Activated CD4-positive, alpha-beta memory T cell treated with anti-CD3 and anti-CD28 coated beads, Interleukin-2, amount 10 ng/mL, durations not matched to agents 7 days and 5 days (primary cell): ENCODE results near the gene FRG2. TPM values are rescaled to one million over a fixed set of nuclear protein-coding genes. Genes with fewer than 3 reads are reported as not detected.
"Not testable (repeated sequence)": the region's sequence is repeated elsewhere in the genome, so short reads cannot be mapped to it uniquely, and the experiment has no call there.

Experiments used
- CTCF ChIA-PET: fragments of 350-600 bp; sonication (Branson Sonifier 250); formaldehyde crosslinking; loops from one replicate; lab custom pipeline; 2021; ENCODE audit warnings: antibody characterized with exemption, inconsistent platforms; lab: Charles Lee
- POLR2A ChIA-PET: fragments of 350-600 bp; sonication (Branson Sonifier 250); formaldehyde crosslinking; loops from one replicate; lab custom pipeline; 2021; ENCODE audit warnings: antibody characterized with exemption; lab: Charles Lee
- DNase-seq: peaks from one replicate; pipeline ENCODE4 v3.0.0-alpha.2; 2020
- H3K27ac Mint-ChIP-seq: one replicate; pipeline ENCODE4 v1.8.0; 2021; ENCODE audit warnings: mild to moderate bottlenecking, mixed read lengths
- H3K27me3 Mint-ChIP-seq: one replicate; pipeline ENCODE4 v1.8.0; 2021; ENCODE audit warnings: mixed read lengths
- H3K36me3 Mint-ChIP-seq: one replicate; pipeline ENCODE4 v1.8.0; 2021; ENCODE audit warnings: low read depth, mixed read lengths
- H3K4me1 Mint-ChIP-seq: one replicate; pipeline ENCODE4 v1.8.0; 2021; ENCODE audit warnings: mixed read lengths
- H3K4me3 Mint-ChIP-seq: one replicate; pipeline ENCODE4 v1.8.0; 2021; ENCODE audit warnings: mild to moderate bottlenecking, mixed read lengths
- H3K9me3 Mint-ChIP-seq: one replicate; pipeline ENCODE4 v1.8.0; 2021; ENCODE audit warnings: mixed read lengths
- total RNA-seq, 2 experiments: library from RNA; stranded (reverse); gene quantifications; one replicate each; pipeline ENCODE4 v1.2.3, GENCODE V29; 2021

FRG2 gene
- total RNA-seq, 2 experiments from 2014 or later = not detected

GRCh38 chr4:189985651-189986243 is 41.3 kb downstream of the FRG2 start:
- POLR2A ChIA-PET, H3K4me3 Mint-ChIP-seq, H3K9me3 Mint-ChIP-seq, H3K27me3 Mint-ChIP-seq, DNase-seq, H3K4me1 Mint-ChIP-seq, CTCF ChIA-PET, H3K36me3 Mint-ChIP-seq, H3K27ac Mint-ChIP-seq: not testable (repeated sequence)

DNA sequence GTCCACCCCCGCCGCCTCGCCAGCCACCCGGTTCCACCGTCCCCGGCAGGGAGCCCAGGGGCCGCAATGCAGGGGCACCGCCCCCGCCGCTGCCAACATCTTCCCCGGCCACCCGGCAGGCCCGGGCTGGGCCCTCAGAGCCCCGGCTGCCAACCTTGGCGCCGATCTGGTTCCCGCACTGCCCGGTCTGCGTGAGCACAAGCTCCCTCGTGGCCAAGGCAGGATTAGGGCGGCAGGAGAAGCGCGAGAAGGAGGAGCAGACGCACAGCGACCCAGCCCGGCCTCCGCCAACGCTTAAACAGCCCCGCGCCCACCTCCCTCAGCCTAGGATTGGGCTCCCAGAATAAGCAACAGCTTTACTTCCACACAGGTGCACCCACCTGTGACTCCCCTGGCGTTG is 42.4 kb downstream of the FRG2 start:
- CTCF ChIA-PET, POLR2A ChIA-PET, H3K27ac Mint-ChIP-seq: not testable (repeated sequence)

DNA sequence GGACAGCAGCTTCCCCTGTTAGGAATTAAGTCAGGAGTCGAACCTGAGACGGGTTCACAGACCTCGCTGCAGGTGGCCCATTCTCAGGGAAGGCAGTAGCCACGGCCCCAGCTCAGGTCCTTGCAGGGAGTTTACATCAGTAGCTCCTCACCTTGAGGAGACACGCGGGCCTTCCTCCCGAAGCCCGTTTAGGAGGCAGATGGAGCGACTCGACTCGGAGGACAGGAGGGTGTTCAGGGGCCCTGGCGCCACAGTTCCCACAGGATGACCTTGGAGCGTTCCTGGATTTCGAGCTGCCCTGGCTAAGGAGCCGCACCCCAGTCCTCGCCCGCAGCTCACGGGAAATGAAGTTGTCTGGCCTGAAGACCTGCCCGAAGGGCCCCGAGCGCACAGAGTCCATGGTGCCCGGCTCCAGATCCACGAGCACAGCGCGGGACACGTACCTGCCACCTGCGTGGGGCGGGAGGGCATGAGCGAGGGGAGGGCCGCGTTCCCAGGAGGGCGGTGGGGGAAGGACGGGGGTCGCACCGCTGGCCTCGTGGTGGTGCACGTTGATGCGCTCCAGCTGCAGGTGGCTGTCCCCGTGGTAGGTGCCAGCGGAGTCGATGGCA is 43.0 kb downstream of the FRG2 start:
- H3K4me1 Mint-ChIP-seq, H3K4me3 Mint-ChIP-seq, H3K9me3 Mint-ChIP-seq, H3K27me3 Mint-ChIP-seq, DNase-seq, POLR2A ChIA-PET, H3K27ac Mint-ChIP-seq, H3K36me3 Mint-ChIP-seq, CTCF ChIA-PET: not testable (repeated sequence)

More for the DNA sequence above, 42.4 kb downstream of the FRG2 start:
- not testable (repeated sequence) for H3K4me1 Mint-ChIP-seq, DNase-seq, H3K36me3 Mint-ChIP-seq, H3K4me3 Mint-ChIP-seq, H3K9me3 Mint-ChIP-seq, H3K27me3 Mint-ChIP-seq

GRCh38 chr4:189981970-189982369 is 45.1 kb downstream of the FRG2 start:
- H3K9me3 Mint-ChIP-seq = no peaks in the 10 kb centered on the region
- no peaks in the 10 kb centered on the region for H3K36me3 Mint-ChIP-seq
- ChIA-PET POLR2A (no interaction called here), CTCF (no interaction called here)
- H3K27me3 Mint-ChIP-seq = peaks cover 3% of the 10 kb centered on the region
- no peak for DNase-seq
- H3K4me3 Mint-ChIP-seq = no peak overlapping the region
- H3K27ac Mint-ChIP-seq = no peak overlapping the region
- no peaks in the 10 kb centered on the region for H3K4me1 Mint-ChIP-seq

DNA sequence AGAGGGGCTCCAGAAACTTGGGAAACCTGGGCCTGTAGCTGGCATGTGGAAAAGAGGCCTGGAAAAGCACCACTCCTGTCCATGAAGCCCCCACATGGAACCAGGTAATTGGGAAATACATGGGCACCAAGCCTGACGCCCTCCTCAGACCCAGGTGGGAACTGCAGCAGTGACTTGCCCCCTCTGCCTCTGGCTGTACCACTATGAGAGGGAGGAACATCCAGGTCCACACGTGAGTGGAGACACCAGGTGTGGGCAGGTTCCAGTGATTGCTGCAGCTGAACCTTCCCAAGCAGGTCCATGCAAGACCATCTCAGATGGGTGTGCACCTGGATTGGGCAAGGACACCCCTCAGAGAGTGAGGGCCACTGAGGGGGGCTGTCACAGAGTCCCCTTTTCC is 46.8 kb downstream of the FRG2 start:
- H3K36me3 Mint-ChIP-seq, H3K4me1 Mint-ChIP-seq, POLR2A ChIA-PET, H3K9me3 Mint-ChIP-seq, DNase-seq, H3K4me3 Mint-ChIP-seq, CTCF ChIA-PET, H3K27me3 Mint-ChIP-seq, H3K27ac Mint-ChIP-seq: not testable (repeated sequence)

GRCh38 chr4:189979196-189980047 is 47.6 kb downstream of the FRG2 start:
- H3K27ac Mint-ChIP-seq = no peak overlapping the region
- no peaks in the 10 kb centered on the region for H3K36me3 Mint-ChIP-seq
- DNase-seq = no peak
- ChIA-PET POLR2A (no interaction called here), CTCF (no interaction called here)
- peaks cover 8% of the 10 kb centered on the region for H3K27me3 Mint-ChIP-seq
- H3K9me3 Mint-ChIP-seq = no peaks in the 10 kb centered on the region
- H3K4me1 Mint-ChIP-seq = no peaks in the 10 kb centered on the region
- H3K4me3 Mint-ChIP-seq = no peak overlapping the region

Other genes starting within 250 kb of the FRG2 start
- 10 to 100 TPM; 68.5 to 73.4 TPM for gene FRG1, start 86.4 kb downstream of the FRG2 start, total RNA-seq
- not detected for gene DBET, start 37.2 kb upstream of the FRG2 start, total RNA-seq
- gene DUX4, start 146.5 kb upstream of the FRG2 start, total RNA-seq = not detected